Stomach (tissue), 4 donors: ENCODE measurements around the gene KDM1B.

Experiments used
- CTCF ChIP-seq, 7 experiments: fragments of 450-650 bp in 4 of 7; fragments of 200-600 bp in 3 of 7; sonication (generic) in 3 of 7; IDR thresholded peaks; one replicate each; pipeline ENCODE4 v1.5.1; 2016 to 2019; ENCODE audit warnings: antibody characterized with exemption in 7 of 7, control low read depth in 2 of 7, mild to moderate bottlenecking in 1 of 7
- POLR2A ChIP-seq, 4 donors: fragments of 450-650 bp; IDR thresholded peaks; one replicate each; pipeline ENCODE4 v1.6.1; 2016; ENCODE audit warnings: antibody characterized with exemption in 4 of 4, control low read depth in 2 of 4, mild to moderate bottlenecking in 1 of 4, moderate library complexity in 1 of 4

DNA sequence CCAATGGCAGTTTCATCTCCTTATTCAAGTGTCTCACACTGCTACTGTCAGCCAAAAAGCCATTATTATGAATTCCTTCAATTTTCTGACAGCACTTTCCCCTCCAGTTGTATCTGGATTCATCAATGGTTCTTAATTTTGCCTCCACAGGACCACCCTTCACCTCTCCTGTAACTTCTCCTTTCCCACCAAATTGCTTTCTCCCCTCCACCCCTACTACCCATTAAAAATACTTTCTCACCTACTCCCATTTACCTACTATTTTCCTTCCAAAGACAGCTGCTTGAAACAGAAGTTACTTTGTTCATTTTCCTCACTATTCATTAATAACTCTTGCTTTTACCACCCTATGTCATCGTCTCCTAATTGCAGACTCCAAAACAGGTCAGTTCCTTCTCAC lies 79.3 kb downstream of the KDM1B start:
- TF ChIP-seq CTCF (IDR thresholded peaks at IDR 0.05) (no peak), POLR2A (IDR thresholded peaks at IDR 0.05) (no peak)
